ENCODE measurements around the gene TBCD.
"Not testable (repeated sequence)": the region's sequence is repeated elsewhere in the genome, so short reads cannot be mapped to it uniquely, and the experiment has no call there.

Gene TBCD

GRCh38 chr17:82979718-82980117 is 227.9 kb downstream of the TBCD start:
- DNase-seq, result no peak

DNA sequence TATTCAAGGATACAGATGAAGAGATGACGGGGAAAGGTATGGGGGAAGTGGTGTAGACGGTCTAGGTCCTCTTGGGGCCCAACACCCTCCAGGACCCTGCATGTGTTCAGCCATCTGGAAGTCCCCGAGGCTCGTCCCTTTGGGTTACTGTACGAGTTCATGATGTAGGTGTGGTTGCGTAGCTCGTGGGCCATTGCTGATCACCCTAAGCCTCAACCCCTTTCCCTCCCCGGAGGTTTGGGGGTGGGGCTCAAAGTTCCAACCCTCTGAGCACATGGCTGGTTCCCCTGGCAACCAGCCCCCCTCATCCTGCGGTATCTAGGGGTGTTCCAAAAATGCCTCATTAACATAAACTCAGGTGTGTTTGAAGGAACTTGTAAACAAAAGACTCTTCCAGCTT is 228.8 kb downstream of the TBCD start:
- DNase-seq, result no peak

- no peak for DNase-seq
Measured at GRCh38 chr17:82981141-82981730, 229.4 kb downstream of the TBCD start.

DNA sequence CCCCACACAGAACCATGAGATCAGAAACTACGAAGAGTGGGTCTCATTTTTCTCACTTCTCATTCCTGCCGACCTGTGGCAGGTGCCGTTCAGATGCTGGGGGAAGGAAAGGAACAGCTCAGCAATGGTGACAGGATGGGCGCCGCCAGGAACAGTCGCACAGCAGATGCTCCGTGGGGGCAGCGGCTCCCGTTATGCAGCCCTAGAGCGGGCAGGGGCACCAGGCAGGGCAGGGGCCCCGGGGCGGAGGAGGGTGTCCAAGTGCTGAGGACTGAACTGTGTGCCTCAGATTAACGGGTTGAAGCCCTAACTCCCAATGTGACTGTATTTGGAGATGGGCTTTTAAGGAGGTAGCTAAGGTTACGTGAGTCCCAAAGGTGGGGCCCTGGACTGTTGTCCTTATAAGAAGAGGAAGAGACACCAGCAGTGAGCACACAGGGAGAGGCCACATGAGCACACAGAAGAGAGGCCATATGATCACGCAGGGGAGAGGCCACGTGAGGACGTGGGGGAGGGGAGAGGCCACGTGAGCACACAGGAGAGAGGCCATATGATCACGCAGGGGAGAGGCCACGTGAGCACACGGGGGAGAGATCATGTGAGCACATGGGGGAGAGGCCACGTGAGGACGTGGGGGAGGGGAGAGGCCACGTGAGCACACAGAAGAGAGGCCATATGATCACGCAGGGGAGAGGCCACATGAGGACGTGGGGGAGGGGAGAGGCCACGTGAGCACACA is 231.8 kb downstream of the TBCD start:
- no peak for DNase-seq

- DNase-seq, result not testable (repeated sequence)
Measured at GRCh38 chr17:82984249-82984617, 232.4 kb downstream of the TBCD start.

- no peak for DNase-seq
Measured at GRCh38 chr17:82984751-82985427, 233.0 kb downstream of the TBCD start.

- DNase-seq, result no peak
Measured at GRCh38 chr17:82985428-82985805, 233.6 kb downstream of the TBCD start.

DNA sequence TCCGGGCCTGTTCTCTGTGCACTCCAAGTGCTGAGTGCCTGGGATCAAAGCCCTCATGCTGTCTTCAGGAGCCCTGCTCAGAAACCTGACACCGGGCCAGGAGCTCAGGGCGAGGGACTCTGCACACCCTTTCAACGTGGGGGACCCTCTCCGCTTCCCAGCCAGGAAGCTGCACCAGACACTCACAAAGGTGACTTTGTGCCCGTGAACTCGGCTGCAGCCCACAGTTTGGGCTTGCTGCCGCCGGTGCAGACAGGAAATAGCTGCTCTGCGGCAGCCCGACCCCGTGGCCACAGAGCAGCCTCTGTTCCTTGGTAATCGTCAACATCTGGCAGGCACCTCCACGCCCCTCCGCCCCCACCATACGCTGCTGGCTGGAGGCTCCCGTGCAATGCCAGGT is 234.1 kb downstream of the TBCD start:
- peak; percentile 46 for DNase-seq

DNA sequence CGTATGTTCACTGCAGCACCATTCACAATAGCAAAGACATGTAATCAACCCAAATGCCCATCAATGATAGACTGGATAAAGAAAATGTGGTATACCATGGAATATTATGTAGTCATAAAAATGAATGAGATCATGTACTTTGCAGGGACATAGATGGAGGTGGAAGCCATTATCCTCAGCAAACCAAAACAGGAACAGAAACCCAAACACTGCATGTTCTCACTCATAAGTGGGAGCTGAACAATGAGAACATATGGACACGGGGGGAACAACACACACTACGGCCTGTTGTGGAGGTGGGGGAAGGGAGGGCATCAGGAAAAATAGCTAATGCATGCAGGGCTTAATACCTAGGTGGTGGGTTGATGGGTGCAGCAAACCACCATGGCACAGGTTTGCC is 237.2 kb downstream of the TBCD start:
- DNase-seq, result not testable (repeated sequence)

DNA sequence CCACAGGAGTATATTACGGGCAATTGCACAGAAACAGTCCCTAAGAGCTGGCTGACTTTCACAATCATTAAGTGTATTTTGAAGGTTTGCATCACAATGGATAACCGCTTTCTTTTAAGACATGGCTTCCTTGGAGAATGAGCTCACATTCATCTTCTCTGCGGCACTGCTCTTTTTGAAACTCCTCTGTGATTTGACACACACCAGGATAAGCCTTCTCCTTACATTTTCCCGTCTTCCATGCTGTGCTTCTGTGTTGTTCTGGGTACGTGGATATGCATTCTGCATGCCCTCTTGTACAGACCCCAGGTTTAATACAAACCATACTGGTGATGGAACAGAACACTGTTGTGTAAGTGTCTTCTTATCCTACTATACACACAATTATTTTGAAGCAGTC is 238.0 kb downstream of the TBCD start:
- no peak for DNase-seq

DNA sequence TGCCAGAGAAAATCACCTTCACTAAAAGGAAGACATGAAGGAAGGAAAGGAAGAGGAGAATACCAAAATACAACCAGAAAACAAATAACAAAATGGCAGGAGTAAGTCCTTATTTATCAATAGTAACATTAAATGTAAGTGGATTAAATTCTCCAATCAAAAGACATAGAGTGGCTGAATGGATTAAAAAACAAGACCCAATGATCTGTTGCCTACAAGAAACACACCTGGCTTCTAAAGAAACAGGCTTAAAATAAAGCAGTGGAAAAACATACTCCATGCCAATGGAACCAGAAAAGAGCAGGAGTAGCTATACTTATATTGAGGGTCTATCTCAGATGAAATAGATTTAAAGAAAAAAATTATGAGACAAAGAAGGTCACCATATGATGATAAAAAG is 241.1 kb downstream of the TBCD start:
- DNase-seq, result no peak

All from effector CD4-positive, alpha-beta T cell (primary cell).